ENCODE measurements around the gene RAI14.

GRCh38 chr5:34867660-34868059 lies 211.5 kb downstream of the RAI14 start:
- no peak for TF ChIP-seq POLR2A (IDR thresholded peaks at IDR 0.05)
- TF ChIP-seq, protein P1, sequence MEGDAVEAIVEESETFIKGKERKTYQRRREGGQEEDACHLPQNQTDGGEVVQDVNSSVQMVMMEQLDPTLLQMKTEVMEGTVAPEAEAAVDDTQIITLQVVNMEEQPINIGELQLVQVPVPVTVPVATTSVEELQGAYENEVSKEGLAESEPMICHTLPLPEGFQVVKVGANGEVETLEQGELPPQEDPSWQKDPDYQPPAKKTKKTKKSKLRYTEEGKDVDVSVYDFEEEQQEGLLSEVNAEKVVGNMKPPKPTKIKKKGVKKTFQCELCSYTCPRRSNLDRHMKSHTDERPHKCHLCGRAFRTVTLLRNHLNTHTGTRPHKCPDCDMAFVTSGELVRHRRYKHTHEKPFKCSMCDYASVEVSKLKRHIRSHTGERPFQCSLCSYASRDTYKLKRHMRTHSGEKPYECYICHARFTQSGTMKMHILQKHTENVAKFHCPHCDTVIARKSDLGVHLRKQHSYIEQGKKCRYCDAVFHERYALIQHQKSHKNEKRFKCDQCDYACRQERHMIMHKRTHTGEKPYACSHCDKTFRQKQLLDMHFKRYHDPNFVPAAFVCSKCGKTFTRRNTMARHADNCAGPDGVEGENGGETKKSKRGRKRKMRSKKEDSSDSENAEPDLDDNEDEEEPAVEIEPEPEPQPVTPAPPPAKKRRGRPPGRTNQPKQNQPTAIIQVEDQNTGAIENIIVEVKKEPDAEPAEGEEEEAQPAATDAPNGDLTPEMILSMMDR (IDR thresholded peaks at IDR 0.05) = no peak

All from body of pancreas (tissue), 4 donors.